OCI-LY1 (cell line): ENCODE results near the gene HOXA4.

ENCODE experiments used
- CTCF ChIP-seq: fragments of 200-600 bp; sonication (generic), shearing (Covaris generic); IDR thresholded peaks from 2 replicates; pipeline ENCODE4 v1.5.1; 2017; ENCODE audit warnings: mild to moderate bottlenecking, antibody characterized with exemption, low read length, moderate library complexity, mixed read lengths
- EZH2 ChIP-seq: fragments of 200-600 bp; sonication (generic), shearing (Covaris generic); IDR thresholded peaks from 2 replicates; pipeline ENCODE4 v1.8.0; 2017; ENCODE audit warnings: borderline replicate concordance, mixed run types, mild to moderate bottlenecking, antibody characterized with exemption, low read length, moderate library complexity, mixed read lengths

- no peak for TF ChIP-seq CTCF
- no peak for TF ChIP-seq EZH2
Observed at GRCh38 chr7:27100694-27101170, 29.8 kb downstream of the HOXA4 start.
